C4-2B (cell line): ENCODE results near the gene POTEG.
"Not testable (repeated sequence)": the region's sequence is repeated elsewhere in the genome, so short reads cannot be mapped to it uniquely, and the experiment has no call there.

Source experiments
- H3K27ac ChIP-seq: fragments of 450-650 bp; 2 replicates; pipeline ENCODE4 v1.5.1; 2017
- TF ChIP-seq, protein P1 (sequence below): fragments of 450-650 bp; conservative IDR thresholded peaks from 2 replicates; pipeline ENCODE4 v1.5.1; 2017; ENCODE audit warnings: mild to moderate bottlenecking

Gene POTEG

DNA sequence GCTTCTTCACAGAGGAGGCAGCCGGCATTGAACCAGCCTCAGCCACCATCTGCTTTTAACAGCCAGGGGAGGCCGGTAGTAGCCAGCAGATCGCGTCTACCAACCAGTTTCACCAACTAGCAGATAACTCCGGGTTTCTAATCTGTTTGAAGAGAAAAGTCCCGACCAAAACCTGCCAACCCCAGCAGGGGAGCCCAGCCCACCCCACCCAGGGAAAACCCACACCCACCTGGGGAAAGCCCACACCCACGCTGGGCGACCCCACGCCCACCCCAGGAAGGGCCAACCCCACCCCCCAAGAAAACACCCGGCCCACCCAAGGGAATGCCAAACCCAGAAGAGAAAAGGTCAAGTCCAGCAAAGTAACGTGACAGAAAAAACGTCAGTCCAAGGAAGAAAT lies at the start of gene POTEG:
POTEG (minus strand) TSS at position 101 of the 400 bp plus-strand sequence; CDS start at position 49, 52 bp downstream.
- not testable (repeated sequence) for H3K27ac ChIP-seq

DNA sequence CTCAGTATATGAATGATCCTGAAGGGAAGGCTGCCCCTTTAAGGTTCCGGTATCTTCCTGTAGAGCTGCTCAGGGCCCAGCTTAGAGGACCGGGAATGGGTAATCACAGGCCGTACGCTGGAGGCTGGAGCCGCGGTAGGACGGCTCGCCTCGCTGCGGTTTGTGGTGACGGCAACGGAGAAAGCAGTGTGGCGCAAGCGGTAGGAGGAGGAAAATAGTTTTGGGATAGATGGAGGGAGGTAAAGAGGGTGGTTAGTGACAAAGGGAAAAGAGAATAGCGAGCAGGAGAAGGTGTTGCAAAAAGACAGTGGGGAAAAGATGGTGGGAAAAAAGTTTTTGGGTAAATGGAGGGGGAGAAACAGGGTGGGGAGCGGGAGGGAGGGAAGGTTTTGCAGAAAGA lies 48.0 kb upstream of the POTEG start:
- H3K27ac ChIP-seq: not testable (repeated sequence)

DNA sequence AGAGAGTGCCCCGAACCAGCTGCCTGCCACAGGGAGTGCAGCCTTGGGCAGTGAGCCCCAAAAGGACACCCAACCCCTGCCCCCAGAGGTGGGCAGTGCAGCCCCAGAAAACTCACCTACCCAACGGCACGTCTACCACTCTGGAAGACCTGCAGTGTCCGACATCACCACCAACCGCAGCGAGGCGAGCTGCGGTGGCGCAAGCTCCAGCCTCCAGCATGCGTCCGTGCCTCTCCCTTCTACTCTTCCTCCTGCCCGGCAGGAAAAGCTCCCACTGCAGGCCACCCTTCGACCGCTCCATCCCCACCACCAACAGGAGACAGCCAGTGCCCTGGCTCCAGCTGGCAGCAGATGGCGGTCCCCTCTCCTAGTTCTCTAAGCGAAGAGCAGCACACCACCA lies 47.3 kb upstream of the POTEG start:
- not testable (repeated sequence) for H3K27ac ChIP-seq

DNA sequence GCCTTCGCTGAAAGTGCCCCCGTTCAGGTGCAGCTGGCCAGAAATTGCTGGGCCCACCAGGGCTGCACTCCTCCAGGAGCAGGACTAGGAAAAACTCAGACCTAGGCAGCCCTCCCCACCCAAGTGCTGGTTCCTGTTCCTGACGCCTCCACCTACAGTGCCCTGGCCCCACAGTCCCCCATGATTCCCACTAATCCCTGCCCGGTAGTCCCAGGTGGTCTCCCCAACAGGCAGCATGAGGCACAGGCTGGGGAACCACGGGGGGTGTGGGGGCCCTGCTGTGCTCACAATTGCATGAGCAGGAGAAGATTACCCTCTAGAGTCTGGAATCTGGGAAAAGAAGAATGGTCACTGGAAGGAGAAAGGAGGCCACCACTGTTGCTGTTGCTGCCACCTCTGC lies 46.4 kb upstream of the POTEG start:
- H3K27ac ChIP-seq: not testable (repeated sequence)

DNA sequence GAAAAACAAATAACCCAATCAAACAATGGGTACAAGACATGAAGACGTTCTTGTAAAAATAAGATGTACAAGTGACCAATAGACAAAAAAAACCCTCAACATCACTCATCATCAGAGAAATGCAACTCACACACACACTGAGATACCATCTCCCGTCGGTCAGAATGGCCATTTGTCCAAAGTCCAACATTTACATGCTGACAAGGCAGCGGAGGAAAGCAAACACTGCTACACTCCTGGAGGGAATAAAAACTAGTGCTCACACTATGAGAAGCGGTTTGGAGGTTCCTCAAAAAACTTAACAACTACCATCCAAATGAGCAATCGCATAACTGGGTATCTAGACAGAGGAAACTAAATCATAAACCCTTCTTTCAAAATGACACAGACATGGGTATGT lies 11.6 kb upstream of the POTEG start:
- not testable (repeated sequence) for H3K27ac ChIP-seq

DNA sequence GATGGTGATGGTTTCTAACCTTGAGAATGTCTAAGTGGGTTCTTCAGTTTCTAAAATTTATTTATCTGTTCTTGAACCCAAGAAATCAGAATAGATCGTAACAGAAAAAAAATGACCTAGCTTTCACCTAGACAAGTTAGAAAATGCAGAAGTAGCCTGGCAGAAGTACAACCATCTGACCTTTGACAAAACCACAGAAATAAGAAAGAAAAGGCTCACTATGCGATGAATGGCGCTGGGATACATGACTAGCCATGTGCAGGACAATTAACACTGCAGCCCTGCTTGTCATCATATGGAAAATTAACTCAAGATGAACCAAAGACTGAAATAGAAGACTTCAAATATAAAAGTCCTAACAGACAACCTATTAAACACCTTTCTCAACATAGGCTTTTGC lies 5.7 kb upstream of the POTEG start:
- H3K27ac ChIP-seq: not testable (repeated sequence)

DNA sequence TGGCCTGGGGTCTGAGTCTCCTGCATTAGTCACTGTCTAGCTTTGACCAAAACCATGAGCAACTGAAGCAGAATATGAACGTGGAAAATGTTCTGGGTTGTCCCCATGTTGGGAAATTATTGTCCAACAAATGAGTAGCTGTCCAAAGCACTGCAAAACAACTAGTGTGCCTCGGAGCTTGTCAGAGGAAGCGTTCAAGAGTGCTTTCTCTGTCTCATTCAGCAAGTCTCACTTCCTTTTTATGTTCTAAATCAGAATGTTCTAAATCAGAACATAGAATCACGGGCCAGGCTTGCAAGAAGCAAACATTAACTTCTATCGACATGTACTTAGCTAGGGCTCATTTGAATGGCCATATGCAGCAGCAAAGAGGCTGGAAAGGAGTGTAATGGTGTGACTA lies 5.1 kb upstream of the POTEG start:
- not testable (repeated sequence) for H3K27ac ChIP-seq

DNA sequence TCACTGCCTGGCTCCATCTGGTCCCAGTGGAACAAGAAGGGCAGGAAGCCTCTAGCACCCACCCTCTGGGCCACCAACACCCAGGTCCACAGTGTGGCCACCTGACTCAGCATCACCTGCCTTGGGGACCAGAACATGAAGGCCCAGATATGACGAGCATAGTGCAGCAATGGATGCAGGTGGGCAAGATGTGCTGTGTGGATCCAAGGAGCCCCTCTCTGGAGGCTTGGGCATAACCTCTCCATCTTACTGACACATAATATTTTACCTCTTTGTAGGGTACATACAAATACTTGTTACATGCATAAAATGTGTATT lies 2.9 kb upstream of the POTEG start:
- H3K27ac ChIP-seq: not testable (repeated sequence)

DNA sequence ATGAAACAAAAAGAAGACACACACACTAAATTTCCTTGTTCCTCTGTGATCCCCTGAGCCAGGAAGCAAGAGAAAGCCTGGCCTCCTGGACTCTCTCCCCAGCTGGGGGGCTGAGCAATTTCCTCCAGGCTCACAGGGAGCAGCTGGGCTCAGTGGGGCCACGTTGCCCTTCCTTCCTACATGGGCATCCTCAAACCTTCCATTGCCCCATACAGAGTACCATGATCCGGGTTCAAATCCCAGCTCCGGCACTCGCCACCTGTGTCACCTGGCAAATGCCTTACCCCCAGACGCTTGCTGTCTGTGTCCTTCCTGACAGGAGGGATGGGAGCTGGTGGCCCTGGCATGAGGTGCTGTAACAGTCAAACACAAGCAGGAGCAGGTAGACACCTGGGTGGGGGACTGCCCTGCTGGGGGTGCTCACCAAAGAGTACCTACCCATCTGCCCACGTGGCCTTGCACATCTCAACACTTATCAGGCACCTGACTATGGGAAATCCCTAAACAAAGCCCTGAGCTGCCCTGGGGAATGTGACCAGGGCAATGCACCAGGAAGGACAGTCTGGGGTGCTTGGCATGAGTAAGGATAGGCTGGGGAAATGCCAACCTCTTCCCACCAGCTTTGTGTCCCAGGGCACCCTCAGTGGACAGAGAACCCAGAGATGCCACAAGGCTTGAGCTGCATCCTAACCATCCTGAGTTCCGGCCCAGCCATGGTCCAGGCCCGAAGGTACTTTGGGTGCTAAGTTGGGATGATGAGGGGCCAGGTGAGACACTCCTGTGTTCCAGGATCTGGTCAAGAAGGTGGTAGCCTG lies 2.4 kb upstream of the POTEG start:
- H3K27ac ChIP-seq: not testable (repeated sequence)

DNA sequence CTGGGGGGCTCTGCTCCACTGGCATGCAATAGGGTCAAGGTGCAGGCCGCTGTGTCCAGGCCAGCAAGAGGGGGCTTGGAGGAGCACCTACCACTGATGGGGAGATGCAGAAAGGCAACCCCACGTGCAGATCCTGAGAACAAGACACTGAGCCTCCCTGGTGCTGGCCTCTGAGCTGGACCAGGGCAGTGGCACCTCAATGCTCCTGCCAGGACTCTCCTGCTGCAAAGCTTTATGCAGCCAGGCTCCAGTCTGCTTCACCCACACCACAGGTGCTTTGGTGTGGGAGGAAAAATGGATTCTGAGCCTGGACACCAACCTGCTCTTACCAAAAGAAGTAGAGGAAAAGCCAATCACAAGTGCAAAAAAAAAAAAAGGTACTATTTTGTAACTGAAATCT lies 1.7 kb upstream of the POTEG start:
- not testable (repeated sequence) for H3K27ac ChIP-seq

DNA sequence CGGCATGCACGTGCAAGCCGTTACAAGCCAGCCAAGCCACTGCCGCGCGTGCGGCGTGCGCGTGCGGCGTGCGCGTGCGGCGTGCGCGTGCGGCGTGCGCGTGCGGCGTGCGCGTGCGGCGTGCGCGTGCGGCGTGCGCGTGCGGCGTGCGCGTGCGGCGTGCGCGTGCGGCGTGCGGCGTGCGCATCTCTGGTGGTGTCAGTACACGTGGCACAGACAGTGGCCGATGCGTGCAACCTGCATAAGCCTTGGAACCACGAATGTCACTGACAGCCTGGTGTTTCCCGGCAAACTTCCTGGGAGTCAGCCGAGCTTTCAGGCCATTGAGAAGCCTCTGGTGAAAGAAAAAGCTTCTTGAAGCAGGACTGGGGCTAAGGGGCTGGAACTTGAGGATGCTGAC lies 750 bp upstream of the POTEG start:
- not testable (repeated sequence) for H3K27ac ChIP-seq

DNA sequence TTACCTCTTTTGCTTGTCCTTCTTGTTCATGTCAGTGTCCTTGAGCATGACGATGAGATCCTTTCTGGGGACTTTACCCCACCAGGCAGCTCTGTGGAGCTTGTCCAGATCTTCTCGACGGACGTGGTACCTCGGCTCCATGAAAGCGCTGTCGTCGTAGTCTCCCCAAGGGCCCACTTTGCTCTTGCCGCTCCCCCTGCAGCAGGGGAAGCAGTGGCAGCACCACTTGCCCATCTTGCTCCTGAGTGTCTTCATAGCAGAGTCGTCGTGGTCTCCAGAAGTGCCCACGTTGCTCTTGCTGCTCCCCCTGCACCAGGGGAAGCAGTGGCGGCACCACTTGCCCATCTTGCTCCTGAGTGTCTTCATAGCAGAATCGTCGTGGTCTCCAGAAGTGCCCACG lies 376 bp downstream of the POTEG start:
- H3K27ac ChIP-seq: not testable (repeated sequence)

DNA sequence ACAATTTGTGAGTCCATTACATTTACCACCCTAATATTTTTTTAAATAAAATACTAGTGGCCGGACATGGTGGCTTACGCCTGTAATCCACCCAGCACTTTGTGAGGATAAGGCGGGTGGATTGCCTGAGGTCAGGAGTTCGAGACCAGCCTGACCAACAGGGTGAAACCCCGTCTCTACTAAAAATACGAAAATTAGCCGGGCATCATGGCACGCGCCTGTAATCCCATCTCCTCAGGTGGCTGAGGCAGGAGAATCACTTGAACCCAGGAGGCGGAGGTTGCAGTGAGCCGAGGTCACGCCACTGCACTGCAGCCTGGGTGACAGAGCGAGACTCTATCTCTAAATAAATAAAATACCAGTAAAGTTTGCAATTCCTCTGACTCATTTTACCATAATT lies 25.6 kb downstream of the POTEG start:
- H3K27ac ChIP-seq: not testable (repeated sequence)

DNA sequence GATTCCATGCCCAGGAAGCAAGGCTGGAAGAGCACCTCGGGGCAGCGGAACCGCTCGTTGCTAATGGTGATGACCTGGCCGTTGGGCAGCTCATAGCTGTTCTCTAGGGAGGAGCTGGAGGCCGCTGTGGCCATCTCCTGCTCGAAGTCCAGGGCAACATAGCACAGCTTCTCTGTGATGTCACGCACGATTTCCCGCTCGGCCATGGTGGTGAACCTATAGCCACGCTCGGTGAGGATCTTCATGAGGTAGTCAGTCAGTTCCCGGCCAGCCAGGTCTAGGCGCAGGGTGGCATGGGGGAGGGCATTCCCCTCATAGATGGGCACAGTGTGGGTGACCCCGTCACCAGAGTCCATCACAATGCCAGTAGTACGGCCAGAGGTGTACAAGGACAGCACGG lies 32.0 kb downstream of the POTEG start:
- H3K27ac ChIP-seq: not testable (repeated sequence)

DNA sequence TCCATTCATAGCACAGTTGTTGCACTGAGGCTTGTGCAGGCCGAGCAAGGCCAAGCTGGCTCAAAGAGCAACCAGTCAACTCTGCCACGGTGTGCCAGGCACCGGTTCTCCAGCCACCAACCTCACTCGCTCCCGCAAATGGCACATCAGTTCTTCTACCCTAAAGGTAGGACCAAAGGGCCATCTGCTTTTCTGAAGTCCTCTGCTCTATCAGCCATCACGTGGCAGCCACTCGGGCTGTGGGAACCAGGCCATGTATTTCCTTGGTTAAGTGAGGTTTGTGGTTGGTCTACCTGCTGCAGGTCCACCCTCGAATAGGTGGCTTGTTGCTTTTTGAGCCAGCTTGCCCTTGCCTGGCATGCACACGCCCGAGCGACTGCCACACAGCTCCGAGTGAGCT lies 39.4 kb downstream of the POTEG start:
- H3K27ac ChIP-seq: not testable (repeated sequence)

DNA sequence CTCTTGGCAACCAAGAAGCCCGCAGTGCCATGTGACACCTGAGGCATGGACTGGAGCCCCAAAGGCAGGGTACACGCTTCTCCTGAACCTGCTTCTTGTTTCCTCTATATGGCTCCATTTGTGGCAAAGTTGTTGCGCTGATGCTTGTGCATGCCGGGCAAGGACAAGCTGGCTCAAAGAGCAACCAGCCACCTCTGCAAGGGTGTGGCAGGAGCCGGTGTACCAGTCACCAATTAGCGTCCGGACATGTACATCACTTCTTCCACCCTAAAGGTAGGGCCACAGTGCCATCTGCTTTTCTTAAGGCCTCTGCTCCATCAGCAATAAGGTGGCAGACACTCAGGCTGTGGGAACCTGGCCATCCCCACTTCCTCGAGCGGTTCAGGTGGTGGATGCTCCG lies 43.9 kb downstream of the POTEG start:
- TF ChIP-seq, protein P1, sequence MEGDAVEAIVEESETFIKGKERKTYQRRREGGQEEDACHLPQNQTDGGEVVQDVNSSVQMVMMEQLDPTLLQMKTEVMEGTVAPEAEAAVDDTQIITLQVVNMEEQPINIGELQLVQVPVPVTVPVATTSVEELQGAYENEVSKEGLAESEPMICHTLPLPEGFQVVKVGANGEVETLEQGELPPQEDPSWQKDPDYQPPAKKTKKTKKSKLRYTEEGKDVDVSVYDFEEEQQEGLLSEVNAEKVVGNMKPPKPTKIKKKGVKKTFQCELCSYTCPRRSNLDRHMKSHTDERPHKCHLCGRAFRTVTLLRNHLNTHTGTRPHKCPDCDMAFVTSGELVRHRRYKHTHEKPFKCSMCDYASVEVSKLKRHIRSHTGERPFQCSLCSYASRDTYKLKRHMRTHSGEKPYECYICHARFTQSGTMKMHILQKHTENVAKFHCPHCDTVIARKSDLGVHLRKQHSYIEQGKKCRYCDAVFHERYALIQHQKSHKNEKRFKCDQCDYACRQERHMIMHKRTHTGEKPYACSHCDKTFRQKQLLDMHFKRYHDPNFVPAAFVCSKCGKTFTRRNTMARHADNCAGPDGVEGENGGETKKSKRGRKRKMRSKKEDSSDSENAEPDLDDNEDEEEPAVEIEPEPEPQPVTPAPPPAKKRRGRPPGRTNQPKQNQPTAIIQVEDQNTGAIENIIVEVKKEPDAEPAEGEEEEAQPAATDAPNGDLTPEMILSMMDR: 0 out of 2 replicates have a peak, but pooled peaks have one; percentile 6
- H3K27ac ChIP-seq: not testable (repeated sequence)

DNA sequence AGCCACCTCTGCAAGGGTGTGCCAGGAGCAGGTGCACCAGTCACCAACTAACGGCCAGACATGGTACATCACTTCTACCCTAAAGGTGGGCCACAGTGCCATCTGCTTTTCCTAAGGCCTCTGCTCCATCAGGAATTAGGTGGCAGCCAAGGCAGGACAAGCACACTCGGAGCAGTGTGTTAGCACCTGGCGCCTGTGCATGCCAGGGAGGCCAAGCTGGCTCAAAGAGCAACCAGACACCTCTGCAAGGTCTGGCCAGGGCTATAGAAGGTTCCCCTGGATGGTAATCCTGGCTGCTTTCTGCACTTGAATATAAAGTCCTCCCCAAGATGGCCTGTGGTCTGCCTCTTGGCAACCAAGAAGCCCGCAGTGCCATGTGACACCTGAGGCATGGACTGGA lies 45.4 kb downstream of the POTEG start:
- H3K27ac ChIP-seq: not testable (repeated sequence)

DNA sequence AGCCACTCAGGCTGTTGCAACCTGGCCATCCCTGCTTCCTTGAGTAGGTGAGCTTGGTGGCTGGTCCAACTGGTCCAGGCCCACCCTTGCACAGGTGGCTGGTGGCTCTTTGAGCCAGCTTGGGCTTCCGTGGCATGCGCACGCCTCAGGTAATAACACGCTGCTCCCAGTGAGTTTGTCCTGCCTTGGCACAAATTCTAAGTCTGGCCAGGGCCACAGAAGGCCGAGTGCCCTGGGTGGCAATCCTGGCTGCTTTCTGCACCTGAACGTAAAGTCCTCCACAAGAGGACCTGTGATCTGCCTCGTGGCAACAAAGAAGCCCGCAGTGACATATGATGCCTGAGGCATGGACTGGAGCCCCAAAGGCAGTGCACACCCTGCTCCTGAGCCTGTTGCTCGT lies 47.1 kb downstream of the POTEG start:
- not testable (repeated sequence) for H3K27ac ChIP-seq

DNA sequence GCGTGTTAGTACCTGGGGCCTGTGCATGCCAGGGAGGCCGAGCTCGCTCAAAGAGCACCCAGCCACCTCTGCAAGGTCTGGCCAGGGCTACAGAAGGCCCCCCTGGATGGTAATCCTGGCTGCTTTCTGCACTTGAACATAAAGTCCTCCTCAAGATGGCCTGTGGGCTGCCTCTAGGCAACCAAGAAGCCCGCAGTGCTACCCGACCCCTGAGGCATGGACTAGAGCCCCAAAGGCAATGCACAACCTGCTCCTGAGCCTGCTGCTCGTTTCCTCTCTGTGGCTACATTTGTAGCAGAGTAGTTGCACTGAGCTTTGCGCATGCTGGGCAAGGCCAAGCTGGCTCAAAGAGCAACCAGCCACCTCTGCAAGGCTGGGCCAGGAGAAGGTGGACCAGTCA lies 47.8 kb downstream of the POTEG start:
- not testable (repeated sequence) for H3K27ac ChIP-seq

DNA sequence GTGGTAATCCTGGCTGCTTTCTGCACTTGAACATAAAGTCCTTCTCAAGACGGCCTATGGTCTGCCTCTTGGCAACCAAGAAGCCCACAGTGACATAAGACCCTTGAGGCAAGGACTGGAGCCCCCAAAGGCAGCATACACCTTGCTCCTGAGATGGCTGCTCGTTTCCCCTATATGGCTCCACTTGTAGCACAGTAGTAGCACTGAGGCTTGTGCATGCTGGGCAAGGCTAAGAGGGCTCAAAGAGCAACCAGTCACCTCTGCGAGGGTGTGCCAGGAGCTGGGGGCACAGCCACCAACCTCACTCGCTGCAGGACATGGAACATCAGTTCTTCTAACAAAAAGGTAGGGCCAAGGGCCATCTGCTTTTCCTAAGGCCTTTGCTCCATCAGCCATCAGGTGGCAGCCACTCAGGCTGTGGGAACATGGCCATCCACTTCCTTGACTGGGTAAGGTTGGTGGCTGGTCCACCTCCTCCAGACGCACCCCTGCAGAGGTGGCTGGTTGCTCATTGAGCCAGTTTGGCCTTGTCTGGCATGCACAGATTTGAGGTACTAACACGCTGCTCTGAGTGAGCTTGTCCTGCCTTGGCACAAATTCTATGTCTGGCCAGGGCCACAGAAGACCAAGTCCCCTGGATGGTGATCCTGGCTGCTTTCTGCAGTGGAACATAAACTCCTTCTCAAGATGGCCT lies 49.9 kb downstream of the POTEG start:
- not testable (repeated sequence) for H3K27ac ChIP-seq

DNA sequence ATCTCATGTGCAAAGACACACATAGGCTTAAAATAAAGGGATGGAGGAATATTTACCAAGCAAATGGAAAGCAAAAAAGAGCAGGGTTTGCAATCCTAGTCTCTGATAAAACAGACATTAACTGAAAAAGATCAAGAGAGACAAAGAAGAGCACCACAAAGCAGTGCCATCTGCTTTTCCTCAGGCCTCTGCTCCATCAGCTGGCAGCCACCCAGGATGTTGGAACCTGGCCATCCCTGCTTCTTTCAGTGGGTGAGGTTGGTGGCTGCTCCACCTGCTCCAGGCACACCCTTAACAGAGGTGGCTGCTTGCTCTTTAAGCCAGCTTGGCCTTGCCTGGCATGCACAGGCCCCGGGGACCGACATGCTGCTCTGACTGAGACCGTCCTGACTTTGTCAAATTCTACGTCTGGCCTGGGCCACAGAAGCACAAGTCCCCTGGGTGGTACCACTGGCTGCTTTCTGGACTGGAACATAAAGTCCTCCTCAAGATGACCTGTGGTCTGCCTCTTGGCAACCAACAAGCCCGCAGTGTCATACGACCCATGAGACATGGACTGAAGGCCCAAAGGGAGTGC lies 51.0 kb downstream of the POTEG start:
- H3K27ac ChIP-seq: not testable (repeated sequence)

DNA sequence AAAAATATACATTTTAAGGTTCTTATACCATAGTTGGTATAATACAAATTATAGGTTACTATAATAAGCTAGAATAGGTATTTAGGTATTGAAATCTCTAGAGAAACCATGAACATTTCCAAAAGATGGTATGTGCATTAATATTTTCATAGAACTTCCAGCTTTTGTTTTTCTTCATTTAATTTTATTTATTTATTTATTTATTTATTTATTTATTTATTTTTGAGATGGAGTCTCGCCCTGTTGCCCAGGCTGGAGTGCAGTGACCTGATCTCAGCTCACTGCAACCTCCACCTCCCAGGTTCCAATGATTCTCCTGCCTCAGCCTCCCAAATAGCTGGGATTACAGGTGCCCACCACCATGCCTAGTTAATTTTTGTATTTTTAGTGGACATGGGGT lies 54.0 kb downstream of the POTEG start:
- not testable (repeated sequence) for H3K27ac ChIP-seq
